Stimulated activated CD8-positive, alpha-beta memory T cell treated with anti-CD3 and anti-CD28 coated beads, Interleukin-15, amount 100 ng/mL, for 1 hour (primary cell): ENCODE results near the gene AP3M1.
A peak's percentile ranks its signal among the peaks of the same experiment; 100 is the strongest.
"Not testable (repeated sequence)": the region's sequence is repeated elsewhere in the genome, so short reads cannot be mapped to it uniquely, and the experiment has no call there.

Experiments
- DNase-seq: peaks from one replicate; pipeline ENCODE4 v3.0.0-alpha.2; 2020; ENCODE audit warnings: low read depth

AP3M1 gene

GRCh38 chr10:74163319-74164068, 12.9 kb upstream of the AP3M1 start:
- no peak for DNase-seq

GRCh38 chr10:74160013-74160412, 9.4 kb upstream of the AP3M1 start:
- no peak for DNase-seq

GRCh38 chr10:74156919-74157289, 6.3 kb upstream of the AP3M1 start:
- no peak for DNase-seq

GRCh38 chr10:74153676-74154075, 3.0 kb upstream of the AP3M1 start:
- DNase-seq, result no peak

- DNase-seq, result no peak
Observed at GRCh38 chr10:74153123-74153522, 2.5 kb upstream of the AP3M1 start.

- no peak for DNase-seq
Observed at GRCh38 chr10:74151879-74152722, 1.5 kb upstream of the AP3M1 start.

GRCh38 chr10:74150990-74151878, 606 bp upstream of the AP3M1 start, which contains the start of gene ADK:
TSS of gene ADK (plus strand) at chr10:74151221. CDS start at chr10:74151279, 58 bp downstream.
- peak; percentile 100 for DNase-seq

GRCh38 chr10:74146980-74147379, 3.6 kb downstream of the AP3M1 start:
- DNase-seq, result not testable (repeated sequence)

- no peak for DNase-seq
Observed at GRCh38 chr10:74145133-74145532, 5.5 kb downstream of the AP3M1 start.

- no peak for DNase-seq
Observed at GRCh38 chr10:74140553-74140952, 10.1 kb downstream of the AP3M1 start.

- DNase-seq, result no peak
Observed at GRCh38 chr10:74139981-74140380, 10.6 kb downstream of the AP3M1 start.

GRCh38 chr10:74138596-74138995, 12.0 kb downstream of the AP3M1 start:
- not testable (repeated sequence) for DNase-seq

GRCh38 chr10:74137992-74138391, 12.6 kb downstream of the AP3M1 start:
- no peak for DNase-seq

- no peak for DNase-seq
Observed at GRCh38 chr10:74135452-74135851, 15.2 kb downstream of the AP3M1 start.

- no peak for DNase-seq
Observed at GRCh38 chr10:74133923-74134820, 16.5 kb downstream of the AP3M1 start.

- DNase-seq, result no peak
Observed at GRCh38 chr10:74123081-74123480, 27.5 kb downstream of the AP3M1 start.

GRCh38 chr10:74122060-74122459, 28.6 kb downstream of the AP3M1 start:
- DNase-seq, result no peak

GRCh38 chr10:74121368-74121767, 29.3 kb downstream of the AP3M1 start:
- no peak for DNase-seq

- DNase-seq, result no peak
Observed at GRCh38 chr10:74120911-74121310, 29.7 kb downstream of the AP3M1 start.

GRCh38 chr10:74118804-74119203, 31.8 kb downstream of the AP3M1 start:
- no peak for DNase-seq

- DNase-seq, result no peak
Observed at GRCh38 chr10:74117738-74118137, 32.9 kb downstream of the AP3M1 start.
